OCI-LY3 (cell line): ENCODE data around the gene SPEN.

Experiments used
- CTCF ChIP-seq: fragments of 200-600, 300-600 bp; sonication (generic); IDR thresholded peaks from 2 replicates; pipeline ENCODE4 v1.5.1; 2014; ENCODE audit warnings: antibody characterized with exemption, low read length, low read depth
- EZH2phosphoT487 ChIP-seq: fragments of 200-600 bp; shearing (Covaris generic); IDR thresholded peaks from 2 replicates; pipeline ENCODE4 v1.6.1; 2018; ENCODE audit warnings: antibody characterized with exemption, mixed run types, low read depth

- no peak for TF ChIP-seq CTCF
- no peak for TF ChIP-seq EZH2phosphoT487
Measured at GRCh38 chr1:15876357-15877055, 29.0 kb downstream of the SPEN start.
